22Rv1 (cell line): ENCODE results near the gene TBC1D16.

Experiments
- H3K27ac ChIP-seq: fragments of 450-650 bp; 2 replicates; pipeline ENCODE4 v1.5.1; 2017
- CTCF ChIP-seq: fragments of 450-650 bp; IDR thresholded peaks from 2 replicates; pipeline ENCODE4 v1.5.1; 2017; ENCODE audit warnings: mild to moderate bottlenecking
- ZFX ChIP-seq: fragments of 450-650 bp; IDR thresholded peaks from 2 replicates; pipeline ENCODE4 v1.6.1; 2017; ENCODE audit warnings: antibody characterized with exemption, borderline replicate concordance

The TBC1D16 gene

DNA sequence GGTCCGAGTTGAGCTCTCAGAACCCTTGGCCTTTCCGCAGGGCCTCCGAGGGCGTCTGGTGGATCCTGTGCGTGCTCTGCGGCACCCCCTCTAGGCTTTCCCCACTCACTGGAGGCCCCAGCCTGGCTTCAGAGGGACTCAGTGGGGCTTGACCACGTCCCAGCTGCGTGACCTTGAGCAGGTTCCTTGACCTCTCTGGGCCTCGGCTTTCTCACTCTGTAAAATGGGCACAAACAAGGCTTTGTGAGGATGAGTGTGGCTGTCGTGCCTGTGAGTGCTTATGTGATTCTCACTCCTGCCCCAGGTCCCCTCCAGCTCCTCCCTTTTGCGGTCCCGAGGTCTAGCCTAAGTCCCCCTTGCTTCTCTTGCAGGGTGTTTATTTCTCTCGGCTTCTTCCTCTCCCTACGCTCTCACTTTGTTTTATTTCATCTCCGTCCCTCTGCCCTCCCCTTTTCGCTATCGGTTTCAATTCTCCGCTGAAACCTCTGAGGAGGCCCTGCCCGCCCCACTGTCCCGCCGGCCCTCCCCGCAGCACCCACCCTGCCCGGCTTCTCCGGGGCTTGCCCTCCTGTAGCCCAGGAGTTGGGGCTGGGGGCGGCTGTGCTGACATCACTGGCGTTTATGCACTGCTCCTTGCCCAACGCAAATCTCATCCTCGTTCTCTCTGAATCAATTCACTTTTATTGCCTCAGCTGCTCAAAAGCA is 114.1 kb downstream of the TBC1D16 start:
- H3K27ac ChIP-seq, result no peak overlapping the region
- TF ChIP-seq CTCF, result no peak
- no peak for TF ChIP-seq ZFX

DNA sequence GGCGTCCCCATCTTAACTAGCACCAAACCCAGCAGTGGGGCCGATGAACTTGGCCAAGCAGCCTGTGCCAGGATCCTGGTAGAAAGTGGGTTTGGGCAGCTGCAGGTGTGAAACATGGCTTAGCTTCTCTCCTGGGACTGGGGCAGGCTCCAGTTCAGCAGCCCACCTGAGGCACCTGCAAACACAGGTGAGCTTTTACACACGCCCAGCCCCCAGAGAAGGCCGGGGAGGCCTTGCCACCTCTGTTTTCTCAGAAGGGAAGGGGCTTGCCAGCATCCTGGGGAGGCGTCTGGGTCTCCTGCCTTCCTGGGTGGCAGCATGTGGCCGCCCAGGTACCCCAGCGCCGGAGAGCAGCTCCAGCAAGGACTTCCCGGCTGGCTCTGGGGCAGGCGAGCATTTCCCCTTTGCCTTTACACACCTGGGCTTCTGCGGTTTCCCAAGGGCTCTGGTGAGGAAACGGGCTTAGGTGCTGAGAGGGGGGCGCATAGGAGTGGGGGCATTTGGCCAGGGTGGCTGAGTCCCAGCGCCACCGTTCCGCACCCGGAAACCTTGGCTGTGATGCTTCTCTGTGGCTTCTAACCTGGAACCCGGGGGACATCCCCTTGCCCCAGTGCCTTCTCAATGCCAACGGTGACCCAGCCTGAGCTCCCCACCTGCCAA is 114.8 kb downstream of the TBC1D16 start:
- TF ChIP-seq ZFX (no peak), CTCF (no peak)
- no peak overlapping the region for H3K27ac ChIP-seq

- H3K27ac ChIP-seq, result no peak overlapping the region; the same call in 1 of the 2 replicates
- TF ChIP-seq ZFX, result no peak
- no peak for TF ChIP-seq CTCF
Measured at GRCh38 chr17:79919862-79920720, 115.6 kb downstream of the TBC1D16 start.

DNA sequence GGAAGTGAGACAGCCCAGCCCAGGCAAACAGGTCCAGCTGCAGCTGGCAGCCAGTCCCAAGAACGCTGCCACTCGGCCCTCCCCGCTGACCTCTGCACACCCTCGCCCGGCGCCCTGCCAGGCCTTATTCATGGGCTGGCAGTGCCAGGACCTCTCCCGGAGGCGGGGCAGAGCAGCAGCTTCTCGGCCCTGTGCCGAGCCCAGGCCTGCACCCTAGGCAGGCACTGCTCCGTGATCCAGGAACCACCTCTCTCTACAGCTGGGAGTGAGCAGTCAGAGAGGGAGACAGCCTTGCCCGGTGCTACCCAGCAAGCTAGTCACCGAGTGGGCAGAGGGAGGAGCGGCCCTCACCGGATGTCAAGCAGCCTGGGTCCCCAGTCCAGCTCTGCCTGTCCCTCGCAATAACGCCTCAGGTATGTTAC is 116.5 kb downstream of the TBC1D16 start:
- TF ChIP-seq ZFX, result no peak
- no peak for TF ChIP-seq CTCF
- peak overlapping the region; percentile 44 for H3K27ac ChIP-seq

DNA sequence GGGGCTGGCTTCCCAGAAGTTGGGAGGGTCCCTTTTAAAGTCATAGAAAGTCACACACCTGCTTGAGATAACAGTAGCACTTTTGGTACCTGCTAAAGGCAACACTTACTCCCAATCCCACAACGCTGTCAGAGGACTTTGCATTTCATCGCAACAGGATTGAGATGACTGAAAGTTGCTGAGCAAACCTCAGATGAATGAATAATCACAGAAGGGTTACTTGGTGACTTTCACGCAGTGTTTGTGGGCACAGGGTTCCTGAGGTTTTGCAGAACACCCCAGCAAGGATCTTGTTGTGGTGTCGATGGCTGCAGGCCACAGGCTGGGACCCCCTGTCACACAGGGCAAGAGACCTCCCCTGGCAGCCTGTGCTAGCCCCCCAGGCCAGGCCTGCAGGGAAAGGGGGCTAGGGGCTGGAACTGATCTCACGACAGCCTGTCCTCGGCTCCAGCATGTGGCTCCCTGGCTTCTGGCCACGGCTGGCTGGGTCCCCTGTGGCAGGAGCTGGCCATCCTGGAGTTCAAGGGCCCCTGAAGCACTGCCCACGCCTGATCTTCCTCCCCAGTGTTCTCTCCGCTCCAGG is 117.0 kb downstream of the TBC1D16 start:
- TF ChIP-seq ZFX, result no peak
- TF ChIP-seq CTCF, result no peak
- H3K27ac ChIP-seq, result peak overlapping the region; percentile 44

GRCh38 chr17:79917902-79918484 is 117.7 kb downstream of the TBC1D16 start:
- H3K27ac ChIP-seq, result no peak overlapping the region
- no peak for TF ChIP-seq CTCF
- TF ChIP-seq ZFX, result no peak
